AG09319 (cell line): ENCODE measurements around the gene GLOD4.

ENCODE experiments used
- DNase-seq: peaks from one replicate; pipeline ENCODE4 v3.0.0-alpha.2; 2010; ENCODE audit warnings: low read depth; ENCODE audit errors: extremely low read depth
- CTCF ChIP-seq: IDR thresholded peaks from 2 replicates; pipeline ENCODE4 v1.5.1; 2011; ENCODE audit warnings: low read depth, mild to moderate bottlenecking, inconsistent platforms, low read length, moderate library complexity

The GLOD4 gene

GRCh38 chr17:728911-729310 is 53.2 kb downstream of the GLOD4 start:
- no peak for TF ChIP-seq CTCF
- DNase-seq = no peak

GRCh38 chr17:726271-726919 is 55.7 kb downstream of the GLOD4 start:
- no peak for DNase-seq
- no peak for TF ChIP-seq CTCF

DNA sequence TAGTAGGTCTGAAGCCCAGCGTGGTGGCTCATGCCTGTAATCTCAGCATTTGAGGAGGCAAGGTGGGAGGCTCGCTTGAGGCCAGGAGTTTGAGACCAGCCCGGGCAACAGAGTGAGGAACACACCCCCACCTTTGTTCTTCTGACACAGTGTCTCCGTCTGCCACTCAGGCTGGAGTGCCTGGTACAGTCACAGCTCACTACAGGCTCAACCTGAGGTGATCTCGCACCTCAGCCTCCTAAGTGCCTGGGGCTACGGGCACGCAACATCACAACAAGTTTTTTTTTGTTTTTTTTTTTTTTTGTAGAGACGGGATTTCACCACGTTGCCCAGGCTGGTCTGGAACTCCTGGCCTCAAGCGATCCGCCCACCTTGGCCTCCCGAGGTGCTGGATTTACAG is 56.3 kb downstream of the GLOD4 start:
- no peak for TF ChIP-seq CTCF
- no peak for DNase-seq

GRCh38 chr17:725084-725483 is 57.0 kb downstream of the GLOD4 start:
- no peak for TF ChIP-seq CTCF
- DNase-seq = no peak

DNA sequence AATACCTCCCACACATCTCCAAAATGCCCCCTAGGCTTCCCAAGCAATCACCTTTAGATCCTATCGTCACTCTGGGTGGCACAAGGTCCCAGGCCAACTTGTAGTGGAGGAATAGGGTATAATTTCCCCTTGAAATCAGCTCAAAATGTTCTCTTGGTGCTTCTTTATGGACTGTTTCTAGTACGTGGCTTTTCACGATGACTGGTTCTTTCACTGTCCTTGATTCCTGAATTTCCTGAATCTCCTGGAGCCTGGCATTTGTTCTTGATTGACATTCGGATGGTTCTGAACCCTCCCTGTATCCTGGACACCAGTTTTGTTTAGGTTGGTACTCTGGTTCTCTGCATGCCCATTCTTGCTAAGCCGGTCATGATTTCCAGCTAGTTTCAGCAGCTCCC is 60.5 kb downstream of the GLOD4 start:
- TF ChIP-seq CTCF = no peak
- no peak for DNase-seq

DNA sequence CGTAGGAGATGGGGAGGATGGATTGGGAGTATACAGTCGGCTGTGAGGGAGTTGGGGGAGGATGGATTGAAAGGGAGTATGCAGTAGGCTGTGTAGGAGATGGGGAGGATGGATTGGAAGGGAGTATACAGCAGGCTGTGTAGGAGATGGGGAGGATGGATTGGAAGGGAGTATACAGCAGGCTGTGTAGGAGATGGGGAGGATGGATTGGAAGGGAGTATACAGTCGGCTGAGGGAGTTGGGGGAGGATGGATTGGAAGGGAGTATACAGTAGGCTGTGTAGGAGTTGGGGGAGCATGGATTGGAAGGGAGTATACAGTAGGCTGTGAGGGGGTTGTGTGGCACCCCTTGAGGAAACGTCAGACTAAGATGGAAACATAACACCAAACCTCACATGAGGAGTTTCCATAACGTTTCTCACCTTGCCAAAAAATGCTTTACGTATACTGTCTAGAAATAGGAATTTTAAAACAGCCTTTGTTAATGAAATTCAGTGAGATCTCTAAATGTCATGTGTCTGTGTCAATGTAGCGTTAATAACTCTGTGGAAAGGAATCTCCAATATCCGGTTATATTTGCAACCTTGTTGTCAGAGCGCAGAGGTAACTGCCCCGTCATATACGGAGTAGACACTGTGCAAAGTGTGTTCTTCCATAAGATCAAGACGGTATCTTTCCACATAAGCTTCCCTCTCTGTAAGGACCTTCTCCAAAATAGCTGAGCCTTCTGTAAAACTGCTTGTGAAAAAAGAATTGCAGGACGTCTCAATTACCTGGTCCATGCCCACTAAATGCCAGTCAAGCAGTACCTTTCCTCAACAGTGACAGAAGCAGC is 61.2 kb downstream of the GLOD4 start:
- no peak for DNase-seq
- TF ChIP-seq CTCF = no peak

DNA sequence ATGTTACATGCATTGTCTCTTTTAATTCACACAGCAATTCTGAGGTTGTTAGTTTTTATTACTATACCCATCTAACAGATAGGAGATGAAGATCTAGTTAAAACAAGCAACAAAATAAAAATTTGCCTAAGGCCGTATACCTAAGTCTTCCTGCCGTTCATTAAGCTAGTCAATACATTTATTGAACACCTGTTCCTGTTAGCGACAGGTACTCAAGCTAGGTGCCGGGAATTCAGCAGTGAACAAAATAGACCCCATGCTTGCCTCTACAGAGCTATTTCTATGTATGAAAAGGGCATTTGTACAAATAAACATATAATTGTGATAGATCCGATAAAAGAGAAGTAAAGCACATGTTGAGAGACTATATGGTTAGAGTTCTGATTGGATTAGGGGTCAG is 64.0 kb downstream of the GLOD4 start:
- no peak for TF ChIP-seq CTCF
- DNase-seq = no peak
